A673 (cell line): Measurements from ENCODE around the gene AMDHD2. TPM values are rescaled to one million over a fixed set of nuclear protein-coding genes. Genes with fewer than 3 reads are reported as not detected.

Experiments
- BruUV-seq: library from RNA; stranded (reverse); fragments of 400-500 nt; replicated peaks from 2 replicates; lab custom pipeline; 2021; lab: Mats Ljungman, UMichigan
- CTCF ChIA-PET: fragments of 300-600 bp; sonication (Branson Sonifier 250); formaldehyde crosslinking; loops from one replicate; lab custom pipeline; 2022; ENCODE audit warnings: antibody characterized with exemption; lab: Charles Lee
- POLR2A ChIA-PET: fragments of 300-600 bp; sonication (Branson Sonifier 250); formaldehyde crosslinking; loops from one replicate; lab custom pipeline; 2022; ENCODE audit warnings: antibody characterized with exemption; ENCODE audit not compliant: low non-redundant PET; lab: Charles Lee
- DNase-seq: peaks from one replicate; pipeline ENCODE4 v3.0.0-alpha.2; 2015; ENCODE audit warnings: low spot score
- H3K27ac ChIP-seq: fragments of 200-600 bp; sonication (generic); 2 replicates; pipeline ENCODE4 v1.5.1; 2016; ENCODE audit warnings: mixed run types, low read depth, mild to moderate bottlenecking, mixed read lengths, antibody characterized with exemption, low read length; ENCODE audit not compliant: poor library complexity, severe bottlenecking
- H3K27me3 ChIP-seq: fragments of 200-600 bp; sonication (generic); replicated peaks from 2 replicates; pipeline ENCODE4 v1.6.1; 2017; ENCODE audit warnings: mixed run types, low read depth, mild to moderate bottlenecking, mixed read lengths, antibody characterized with exemption, low read length; ENCODE audit not compliant: insufficient read depth, poor library complexity
- H3K36me3 ChIP-seq: fragments of 200-600 bp; sonication (generic); 2 replicates; pipeline ENCODE4 v1.6.1; 2016; ENCODE audit warnings: mixed run types, mild to moderate bottlenecking, mixed read lengths, antibody characterized with exemption, low read length; ENCODE audit not compliant: insufficient read depth, poor library complexity, severe bottlenecking
- H3K4me1 ChIP-seq: fragments of 200-600 bp; sonication (generic); 2 replicates; pipeline ENCODE4 v1.6.1; 2017; ENCODE audit warnings: mixed run types, mild to moderate bottlenecking, mixed read lengths, antibody characterized with exemption, low read length; ENCODE audit not compliant: insufficient read depth, poor library complexity, severe bottlenecking
- H3K4me3 ChIP-seq: fragments of 200-600 bp; sonication (generic); 2 replicates; pipeline ENCODE4 v1.5.1; 2016; ENCODE audit warnings: low read depth, mixed run types, mild to moderate bottlenecking, mixed read lengths, low read length; ENCODE audit not compliant: poor library complexity, severe bottlenecking
- H3K9me3 ChIP-seq: fragments of 200-600 bp; sonication (generic); 2 replicates; pipeline ENCODE4 v1.6.1; 2016; ENCODE audit warnings: mixed run types, low read depth, mild to moderate bottlenecking, mixed read lengths, antibody characterized with exemption, low read length; ENCODE audit not compliant: poor library complexity, severe bottlenecking
- EZH2 ChIP-seq: fragments of 200-600 bp; sonication (generic); IDR thresholded peaks from 2 replicates; pipeline ENCODE4 v1.6.1; 2017; ENCODE audit warnings: borderline replicate concordance, low read depth, mild to moderate bottlenecking, mixed read lengths, antibody characterized with exemption, low read length; ENCODE audit not compliant: poor library complexity, severe bottlenecking
- intact Hi-C: fragments of 100-400 bp; cut with micrococcal nuclease; formaldehyde crosslinking; loops from one replicate; pipeline ENCODE4 v1.10.0; 2022; ENCODE audit not compliant: unreplicated experiment
- total RNA-seq: library from RNA; stranded (reverse); gene quantifications from 2 replicates; pipeline ENCODE4 v1.2.3, GENCODE V29; 2021
- TF ChIP-seq, protein P1 (sequence below): fragments of 300-800, 200-600 bp; sonication (generic); conservative IDR thresholded peaks from 2 replicates; pipeline ENCODE4 v1.5.1; 2017; ENCODE audit warnings: low read depth, mild to moderate bottlenecking, antibody characterized with exemption, low read length, moderate library complexity, mixed read lengths

The AMDHD2 gene
- total RNA-seq, 1 experiment from 2014 or later: 53.3 TPM

DNA sequence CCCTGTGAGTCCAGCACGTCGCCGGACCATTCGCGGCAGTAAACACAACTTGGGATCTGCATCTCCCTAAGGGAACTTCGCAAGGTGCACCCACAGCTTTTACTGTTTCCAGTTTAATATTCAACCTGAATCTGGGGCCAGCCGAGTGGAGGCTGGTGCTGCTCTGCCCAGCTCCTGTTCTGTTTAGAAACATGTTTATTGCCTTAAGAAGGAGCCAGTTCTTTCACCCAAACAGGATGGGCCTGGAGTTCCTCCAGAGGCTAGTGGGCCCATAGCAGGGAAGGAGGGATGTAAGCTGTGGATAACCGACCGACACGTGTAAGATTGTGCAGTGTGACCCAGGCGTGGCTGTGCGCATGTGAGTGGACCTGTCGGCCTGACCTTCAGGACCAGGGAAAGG lies 27.9 kb upstream of the AMDHD2 start:
- Histone ChIP-seq H3K4me1 (no peaks in the 10 kb centered on the region), H3K4me3 (no peak overlapping the region), H3K36me3 (no peaks in the 10 kb centered on the region), H3K27me3 (no peaks in the 10 kb centered on the region), H3K27ac (no peak overlapping the region), H3K9me3 (no peaks in the 10 kb centered on the region)
- no TSS peak for BruUV-seq
- POLR2A ChIA-PET: no interaction called here
- DNase-seq: no peak
- TF ChIP-seq, protein P1, sequence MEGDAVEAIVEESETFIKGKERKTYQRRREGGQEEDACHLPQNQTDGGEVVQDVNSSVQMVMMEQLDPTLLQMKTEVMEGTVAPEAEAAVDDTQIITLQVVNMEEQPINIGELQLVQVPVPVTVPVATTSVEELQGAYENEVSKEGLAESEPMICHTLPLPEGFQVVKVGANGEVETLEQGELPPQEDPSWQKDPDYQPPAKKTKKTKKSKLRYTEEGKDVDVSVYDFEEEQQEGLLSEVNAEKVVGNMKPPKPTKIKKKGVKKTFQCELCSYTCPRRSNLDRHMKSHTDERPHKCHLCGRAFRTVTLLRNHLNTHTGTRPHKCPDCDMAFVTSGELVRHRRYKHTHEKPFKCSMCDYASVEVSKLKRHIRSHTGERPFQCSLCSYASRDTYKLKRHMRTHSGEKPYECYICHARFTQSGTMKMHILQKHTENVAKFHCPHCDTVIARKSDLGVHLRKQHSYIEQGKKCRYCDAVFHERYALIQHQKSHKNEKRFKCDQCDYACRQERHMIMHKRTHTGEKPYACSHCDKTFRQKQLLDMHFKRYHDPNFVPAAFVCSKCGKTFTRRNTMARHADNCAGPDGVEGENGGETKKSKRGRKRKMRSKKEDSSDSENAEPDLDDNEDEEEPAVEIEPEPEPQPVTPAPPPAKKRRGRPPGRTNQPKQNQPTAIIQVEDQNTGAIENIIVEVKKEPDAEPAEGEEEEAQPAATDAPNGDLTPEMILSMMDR: no peak
- no peak for TF ChIP-seq EZH2
- CTCF ChIA-PET: no interaction called here
- intact Hi-C loops: no loop called here

DNA sequence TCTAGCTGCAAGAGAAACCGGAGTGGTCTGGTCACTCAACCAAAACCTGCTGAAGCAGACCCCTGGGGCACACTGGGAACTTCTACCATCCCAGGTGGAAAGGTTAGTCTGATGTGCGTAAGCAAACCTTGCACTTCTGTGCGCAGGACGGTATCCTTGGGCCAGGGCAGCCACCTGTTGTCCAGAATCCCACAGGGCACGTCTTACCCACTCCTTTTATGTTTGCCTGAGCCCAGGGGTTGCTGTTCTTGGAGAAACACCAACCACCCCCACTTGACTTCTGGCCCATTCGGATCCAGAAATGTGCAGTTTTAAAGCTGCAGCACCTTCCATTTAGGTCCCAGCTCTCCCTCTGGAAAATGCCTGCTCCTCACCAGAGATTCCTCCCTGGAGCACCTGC lies 26.6 kb upstream of the AMDHD2 start:
- no TSS peak for BruUV-seq
- Histone ChIP-seq H3K9me3 (no peaks in the 10 kb centered on the region), H3K4me3 (no peak overlapping the region), H3K27me3 (no peaks in the 10 kb centered on the region), H3K36me3 (no peaks in the 10 kb centered on the region), H3K27ac (no peak overlapping the region), H3K4me1 (no peaks in the 10 kb centered on the region)
- DNase-seq: no peak
- ChIA-PET CTCF (no interaction called here), POLR2A (no interaction called here)
- intact Hi-C loops: no loop called here
- TF ChIP-seq, protein P1: no peak
- no peak for TF ChIP-seq EZH2

DNA sequence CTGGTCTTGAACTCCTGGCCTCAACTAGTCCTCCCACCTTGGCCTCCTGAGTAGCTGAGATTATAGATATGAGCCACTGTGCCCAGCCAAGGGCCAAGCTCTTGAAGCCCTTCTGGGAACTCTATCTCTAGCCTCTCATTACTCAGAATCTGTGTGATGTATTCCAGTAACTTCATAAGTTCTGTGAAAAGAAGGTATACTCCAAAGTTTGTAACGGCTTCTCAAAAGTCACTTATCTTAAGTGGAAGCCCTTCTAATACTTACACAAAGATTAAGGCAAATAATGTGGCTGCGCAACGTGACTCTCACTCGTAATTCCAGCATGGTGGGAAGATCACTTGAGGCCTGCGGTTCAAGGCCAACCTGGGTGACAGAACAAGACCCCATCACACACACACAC lies 25.6 kb upstream of the AMDHD2 start:
- H3K4me1 ChIP-seq: no peaks in the 10 kb centered on the region
- H3K9me3 ChIP-seq: no peaks in the 10 kb centered on the region
- no peaks in the 10 kb centered on the region for H3K27me3 ChIP-seq
- H3K4me3 ChIP-seq: no peak overlapping the region
- no peaks in the 10 kb centered on the region for H3K36me3 ChIP-seq
- TF ChIP-seq, protein P1: no peak
- no peak for TF ChIP-seq EZH2
- no TSS peak for BruUV-seq
- ChIA-PET CTCF (no interaction called here), POLR2A (no interaction called here)
- DNase-seq: no peak
- intact Hi-C loops: no loop called here
- no peak overlapping the region for H3K27ac ChIP-seq
